Ishikawa (cell line): ENCODE measurements around the gene ARHGAP40.

Experiments used
- CEBPB ChIP-seq: IDR thresholded peaks from 2 replicates; pipeline ENCODE4 v1.6.1; 2012
- CREB1 ChIP-seq: IDR thresholded peaks from 2 replicates; pipeline ENCODE4 v1.6.1; 2012; ENCODE audit warnings: low read depth
- EGR1 ChIP-seq: IDR thresholded peaks from 2 replicates; pipeline ENCODE4 v1.6.1; 2012
- EP300 ChIP-seq: IDR thresholded peaks from 2 replicates; pipeline ENCODE4 v1.6.1; 2012; ENCODE audit warnings: borderline replicate concordance
- FOXM1 ChIP-seq: IDR thresholded peaks from 2 replicates; pipeline ENCODE4 v1.6.1; 2012; ENCODE audit warnings: low read depth, borderline replicate concordance
- NFIC ChIP-seq: IDR thresholded peaks from 2 replicates; pipeline ENCODE4 v1.6.1; 2012
- RAD21 ChIP-seq: IDR thresholded peaks from 2 replicates; pipeline ENCODE4 v1.6.1; 2012; ENCODE audit warnings: low read depth
- TAF1 ChIP-seq: IDR thresholded peaks from 2 replicates; pipeline ENCODE4 v1.6.1; 2012; ENCODE audit warnings: low read depth, mild to moderate bottlenecking
- TCF12 ChIP-seq: IDR thresholded peaks from 2 replicates; pipeline ENCODE4 v1.6.1; 2012; ENCODE audit warnings: low read depth
- TEAD4 ChIP-seq: IDR thresholded peaks from 2 replicates; pipeline ENCODE4 v1.6.1; 2012
- YY1 ChIP-seq: IDR thresholded peaks from 2 replicates; pipeline ENCODE4 v1.6.1; 2012; ENCODE audit warnings: low read depth
- ZBTB7A ChIP-seq: IDR thresholded peaks from 2 replicates; pipeline ENCODE4 v1.6.1; 2012; ENCODE audit warnings: low read depth
- TF ChIP-seq, protein P1 (sequence below): IDR thresholded peaks from 2 replicates; pipeline ENCODE4 v1.6.1; 2012; ENCODE audit warnings: low read depth, mild to moderate bottlenecking
- TF ChIP-seq, protein P2 (sequence below): IDR thresholded peaks from 2 replicates; pipeline ENCODE4 v1.6.1; 2012
- TF ChIP-seq, protein P3 (sequence below): IDR thresholded peaks from 2 replicates; pipeline ENCODE4 v1.6.1; 2012

Gene ARHGAP40

DNA sequence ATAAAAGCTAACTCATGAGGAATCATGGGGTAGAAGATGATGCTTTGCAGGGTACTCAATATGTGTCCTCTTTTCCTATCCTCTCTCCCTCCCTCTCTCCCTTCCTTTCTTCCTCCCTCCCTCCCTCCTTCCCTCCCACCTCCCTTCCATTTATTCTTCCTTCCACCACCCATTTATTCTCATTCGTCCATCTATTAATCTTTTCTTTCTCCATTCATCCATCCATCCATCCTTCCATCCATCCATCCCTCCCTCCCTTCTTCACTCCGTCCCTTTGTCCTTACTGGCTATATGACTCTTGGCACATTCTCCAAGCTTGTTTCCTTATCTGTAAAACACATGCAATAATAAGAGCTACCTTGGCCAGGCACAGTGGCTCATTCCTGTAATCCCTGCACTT, 40.9 kb downstream of the ARHGAP40 start:
- no peak for TF ChIP-seq TEAD4
- no peak for TF ChIP-seq TCF12
- TF ChIP-seq CREB1 = no peak
- no peak for TF ChIP-seq EP300
- TF ChIP-seq, protein P1, sequence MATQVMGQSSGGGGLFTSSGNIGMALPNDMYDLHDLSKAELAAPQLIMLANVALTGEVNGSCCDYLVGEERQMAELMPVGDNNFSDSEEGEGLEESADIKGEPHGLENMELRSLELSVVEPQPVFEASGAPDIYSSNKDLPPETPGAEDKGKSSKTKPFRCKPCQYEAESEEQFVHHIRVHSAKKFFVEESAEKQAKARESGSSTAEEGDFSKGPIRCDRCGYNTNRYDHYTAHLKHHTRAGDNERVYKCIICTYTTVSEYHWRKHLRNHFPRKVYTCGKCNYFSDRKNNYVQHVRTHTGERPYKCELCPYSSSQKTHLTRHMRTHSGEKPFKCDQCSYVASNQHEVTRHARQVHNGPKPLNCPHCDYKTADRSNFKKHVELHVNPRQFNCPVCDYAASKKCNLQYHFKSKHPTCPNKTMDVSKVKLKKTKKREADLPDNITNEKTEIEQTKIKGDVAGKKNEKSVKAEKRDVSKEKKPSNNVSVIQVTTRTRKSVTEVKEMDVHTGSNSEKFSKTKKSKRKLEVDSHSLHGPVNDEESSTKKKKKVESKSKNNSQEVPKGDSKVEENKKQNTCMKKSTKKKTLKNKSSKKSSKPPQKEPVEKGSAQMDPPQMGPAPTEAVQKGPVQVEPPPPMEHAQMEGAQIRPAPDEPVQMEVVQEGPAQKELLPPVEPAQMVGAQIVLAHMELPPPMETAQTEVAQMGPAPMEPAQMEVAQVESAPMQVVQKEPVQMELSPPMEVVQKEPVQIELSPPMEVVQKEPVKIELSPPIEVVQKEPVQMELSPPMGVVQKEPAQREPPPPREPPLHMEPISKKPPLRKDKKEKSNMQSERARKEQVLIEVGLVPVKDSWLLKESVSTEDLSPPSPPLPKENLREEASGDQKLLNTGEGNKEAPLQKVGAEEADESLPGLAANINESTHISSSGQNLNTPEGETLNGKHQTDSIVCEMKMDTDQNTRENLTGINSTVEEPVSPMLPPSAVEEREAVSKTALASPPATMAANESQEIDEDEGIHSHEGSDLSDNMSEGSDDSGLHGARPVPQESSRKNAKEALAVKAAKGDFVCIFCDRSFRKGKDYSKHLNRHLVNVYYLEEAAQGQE = no peak
- no peak for TF ChIP-seq RAD21
- no peak for TF ChIP-seq NFIC
- TF ChIP-seq, protein P2, sequence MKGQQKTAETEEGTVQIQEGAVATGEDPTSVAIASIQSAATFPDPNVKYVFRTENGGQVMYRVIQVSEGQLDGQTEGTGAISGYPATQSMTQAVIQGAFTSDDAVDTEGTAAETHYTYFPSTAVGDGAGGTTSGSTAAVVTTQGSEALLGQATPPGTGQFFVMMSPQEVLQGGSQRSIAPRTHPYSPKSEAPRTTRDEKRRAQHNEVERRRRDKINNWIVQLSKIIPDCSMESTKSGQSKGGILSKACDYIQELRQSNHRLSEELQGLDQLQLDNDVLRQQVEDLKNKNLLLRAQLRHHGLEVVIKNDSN = no peak
- TF ChIP-seq, protein P3, sequence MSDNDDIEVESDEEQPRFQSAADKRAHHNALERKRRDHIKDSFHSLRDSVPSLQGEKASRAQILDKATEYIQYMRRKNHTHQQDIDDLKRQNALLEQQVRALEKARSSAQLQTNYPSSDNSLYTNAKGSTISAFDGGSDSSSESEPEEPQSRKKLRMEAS = no peak

DNA sequence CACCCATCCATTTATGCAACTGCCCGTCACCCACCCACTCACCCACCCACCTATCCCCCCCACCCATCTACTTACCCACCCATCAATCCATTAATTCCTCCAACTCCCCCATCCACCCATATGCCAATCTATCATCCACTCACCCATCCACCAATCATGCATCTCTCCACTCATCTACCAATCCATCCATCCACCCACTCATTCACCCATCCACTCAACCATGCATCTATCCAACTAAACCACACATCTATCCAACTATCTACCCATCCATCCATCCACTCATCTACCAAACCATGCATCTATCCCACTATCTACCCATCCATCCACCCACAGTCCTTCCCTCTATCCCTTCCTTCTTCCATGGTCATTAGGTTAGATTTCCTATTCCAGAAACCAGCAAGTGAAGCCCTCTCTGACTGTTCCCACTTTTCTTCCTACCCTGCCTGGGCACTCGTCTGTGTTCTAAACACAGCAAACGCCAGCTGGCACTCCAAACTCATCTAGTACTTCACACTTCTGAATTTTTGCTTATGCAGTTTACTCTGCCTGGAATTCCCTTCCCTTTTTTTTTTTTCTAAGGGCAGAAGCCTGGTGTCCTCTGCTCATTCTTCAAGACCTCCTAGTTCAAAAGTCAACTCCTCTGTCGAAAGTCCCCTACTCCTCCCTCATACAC, 43.1 kb downstream of the ARHGAP40 start:
- TF ChIP-seq YY1 (no peak), TEAD4 (no peak), TCF12 (no peak), RAD21 (no peak), EGR1 (no peak), EP300 (no peak), NFIC (no peak), TAF1 (no peak), CREB1 (no peak), ZBTB7A (no peak), FOXM1 (no peak)
- TF ChIP-seq, protein P3 = no peak
- TF ChIP-seq, protein P1 = no peak
- TF ChIP-seq, protein P2 = no peak

DNA sequence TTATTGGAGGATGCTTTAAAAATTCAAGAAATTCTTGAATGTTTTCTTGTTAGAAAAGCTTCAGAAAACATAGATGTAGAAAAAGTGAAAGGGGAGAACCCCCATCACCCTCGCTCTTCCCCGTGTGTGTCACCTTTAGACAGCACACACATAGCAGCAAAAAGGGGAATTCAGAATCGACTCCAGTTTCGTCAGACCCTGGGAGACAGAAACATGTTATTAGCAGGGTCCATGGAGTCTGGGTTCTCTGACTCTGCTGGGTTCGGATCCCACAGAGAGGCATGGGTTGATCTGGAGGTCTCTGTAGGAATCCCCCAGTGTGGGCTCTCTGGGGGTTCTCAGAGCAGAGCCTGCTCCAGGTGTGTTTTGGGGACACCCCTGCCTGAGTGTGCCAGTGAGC, 43.7 kb downstream of the ARHGAP40 start:
- TF ChIP-seq EGR1 (no peak), TCF12 (no peak)
- TF ChIP-seq, protein P1 = no peak

DNA sequence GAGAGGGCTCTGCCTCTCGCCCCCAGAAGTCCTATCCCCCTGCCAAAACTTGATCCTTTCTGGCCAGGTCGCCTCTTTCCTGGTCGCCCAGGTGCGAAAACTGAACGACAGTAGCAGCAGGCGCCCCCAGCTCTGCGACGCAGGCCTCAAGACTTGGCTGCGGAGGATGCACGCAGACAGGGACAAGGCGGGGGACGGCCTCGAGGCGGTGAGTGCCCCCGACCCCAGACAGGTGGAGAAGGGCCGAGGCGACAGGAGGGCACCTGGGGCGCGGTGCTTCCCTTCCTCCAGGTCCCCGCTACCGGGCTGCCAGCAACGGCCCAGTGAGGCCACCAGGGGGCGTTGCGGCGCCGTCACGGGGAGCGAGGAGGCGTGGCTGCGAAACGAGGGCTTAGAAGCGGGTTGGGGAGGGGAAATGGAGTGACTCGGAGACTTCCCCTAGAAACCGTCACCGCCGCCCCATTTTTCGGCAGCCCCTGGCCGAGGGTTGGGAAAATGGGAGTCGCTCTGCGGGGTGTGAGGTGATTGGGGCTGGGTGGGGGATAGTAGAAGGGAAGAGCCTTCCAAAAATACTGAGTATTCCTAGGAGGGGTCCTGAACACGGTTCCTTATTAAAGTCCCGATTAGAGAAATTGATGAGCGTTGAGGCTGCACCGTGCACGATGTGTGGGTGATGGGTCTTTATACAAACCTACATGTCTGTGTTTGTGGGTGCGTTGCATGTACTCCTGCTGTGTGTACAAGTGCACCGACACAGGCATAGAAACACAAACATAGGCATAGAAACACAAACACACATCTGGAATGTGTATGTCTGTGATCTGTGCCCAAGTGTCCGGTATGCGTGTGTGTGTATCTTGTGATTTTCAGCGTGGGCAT, 44.6 kb downstream of the ARHGAP40 start:
- TF ChIP-seq TAF1 = no peak
- TF ChIP-seq, protein P3 = peak; percentile 42; the same call in 1 of the 2 replicates
- TF ChIP-seq, protein P2 = peak; percentile 36; the same call in 1 of the 2 replicates
- TF ChIP-seq FOXM1 = no peak
- TF ChIP-seq YY1 = no peak
- no peak for TF ChIP-seq TCF12
- TF ChIP-seq CEBPB = no peak
- TF ChIP-seq EP300 = no peak
- TF ChIP-seq NFIC = no peak
- TF ChIP-seq ZBTB7A = no peak
- TF ChIP-seq RAD21 = peak; percentile 92
- TF ChIP-seq, protein P1 = no peak
- no peak for TF ChIP-seq TEAD4
- no peak for TF ChIP-seq EGR1
- TF ChIP-seq CREB1 = no peak
